ENCODE measurements around the gene MED20.

DNA sequence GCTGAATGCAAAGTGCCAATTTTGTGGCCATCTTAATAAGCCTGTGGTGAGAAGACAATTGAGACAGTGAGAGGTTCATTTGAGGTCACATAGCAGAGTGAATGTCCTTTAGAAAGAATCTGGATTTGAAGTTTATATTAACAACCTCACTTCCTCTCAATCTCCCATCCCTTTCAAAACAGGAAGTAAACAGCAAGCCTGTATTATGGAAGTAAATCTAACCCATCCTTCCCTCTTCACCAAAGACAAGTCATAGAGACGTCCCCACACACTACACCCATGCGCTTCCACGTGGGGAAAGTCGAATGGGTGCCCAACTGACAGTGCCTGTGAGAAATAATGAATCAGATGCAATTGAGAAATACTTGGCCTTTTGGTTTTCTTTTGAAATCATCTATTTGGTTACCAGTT is 49.5 kb upstream of the MED20 start:
- TF ChIP-seq RAD21 (IDR thresholded peaks at IDR 0.05; ENCODE audit: low read depth) (no peak), ZFX (IDR thresholded peaks at IDR 0.05) (no peak), CEBPB (IDR thresholded peaks at IDR 0.05; ENCODE audit: low read depth) (no peak), JUND (IDR thresholded peaks at IDR 0.05) (no peak), SRF (IDR thresholded peaks at IDR 0.05; ENCODE audit: low read depth) (no peak), EZH2phosphoT487 (IDR thresholded peaks at IDR 0.05; ENCODE audit: borderline replicate concordance) (no peak), SP1 (IDR thresholded peaks at IDR 0.05; ENCODE audit: low read depth) (no peak), ZBTB33 (IDR thresholded peaks at IDR 0.05; ENCODE audit: extremely low read depth, insufficient replicate concordance, low read length) (no peak), POLR2AphosphoS5 (IDR thresholded peaks at IDR 0.05; ENCODE audit: low read depth, low read length) (no peak)
- TF ChIP-seq, protein P1, sequence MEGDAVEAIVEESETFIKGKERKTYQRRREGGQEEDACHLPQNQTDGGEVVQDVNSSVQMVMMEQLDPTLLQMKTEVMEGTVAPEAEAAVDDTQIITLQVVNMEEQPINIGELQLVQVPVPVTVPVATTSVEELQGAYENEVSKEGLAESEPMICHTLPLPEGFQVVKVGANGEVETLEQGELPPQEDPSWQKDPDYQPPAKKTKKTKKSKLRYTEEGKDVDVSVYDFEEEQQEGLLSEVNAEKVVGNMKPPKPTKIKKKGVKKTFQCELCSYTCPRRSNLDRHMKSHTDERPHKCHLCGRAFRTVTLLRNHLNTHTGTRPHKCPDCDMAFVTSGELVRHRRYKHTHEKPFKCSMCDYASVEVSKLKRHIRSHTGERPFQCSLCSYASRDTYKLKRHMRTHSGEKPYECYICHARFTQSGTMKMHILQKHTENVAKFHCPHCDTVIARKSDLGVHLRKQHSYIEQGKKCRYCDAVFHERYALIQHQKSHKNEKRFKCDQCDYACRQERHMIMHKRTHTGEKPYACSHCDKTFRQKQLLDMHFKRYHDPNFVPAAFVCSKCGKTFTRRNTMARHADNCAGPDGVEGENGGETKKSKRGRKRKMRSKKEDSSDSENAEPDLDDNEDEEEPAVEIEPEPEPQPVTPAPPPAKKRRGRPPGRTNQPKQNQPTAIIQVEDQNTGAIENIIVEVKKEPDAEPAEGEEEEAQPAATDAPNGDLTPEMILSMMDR (IDR thresholded peaks at IDR 0.05 in 2 of 3, conservative IDR thresholded peaks at IDR 0.05 in 1 of 3; ENCODE audit: borderline replicate concordance in 1 of 3, insufficient read depth in 1 of 3, low read depth in 2 of 3, low read length in 2 of 3) = no peak
